HG03354 (cell line): Measurements from ENCODE around the gene RYR2.
"Not testable (repeated sequence)": the region's sequence is repeated elsewhere in the genome, so short reads cannot be mapped to it uniquely, and the experiment has no call there.

Source experiments
- ATAC-seq: cut with Tn5 transposase; IDR thresholded peaks from one replicate; pipeline ENCODE4 v1.9.1; 2021; ENCODE audit warnings: mild to moderate bottlenecking; ENCODE audit not compliant: unreplicated experiment, poor library complexity, severe bottlenecking

RYR2 gene

DNA sequence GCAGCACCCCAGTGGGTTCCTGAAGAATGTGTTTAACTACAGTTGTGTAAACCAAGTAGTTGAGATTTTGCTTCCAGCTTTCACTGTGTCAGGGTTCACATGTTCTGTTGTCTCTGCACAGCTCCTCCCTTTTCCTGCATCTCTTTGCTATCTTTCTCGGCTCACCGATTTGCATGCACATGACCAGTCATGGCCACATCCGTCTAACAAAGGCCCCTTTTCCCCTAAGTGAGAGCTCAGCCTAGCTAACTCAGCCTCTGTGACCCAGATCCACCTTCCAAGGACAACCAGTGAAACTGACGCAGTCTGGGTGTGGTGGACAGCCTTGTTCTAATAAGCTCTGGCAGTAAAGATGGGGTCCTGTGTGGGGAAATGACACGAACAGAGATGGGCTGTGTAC lies 747.6 kb downstream of the RYR2 start:
- no peak for ATAC-seq

DNA sequence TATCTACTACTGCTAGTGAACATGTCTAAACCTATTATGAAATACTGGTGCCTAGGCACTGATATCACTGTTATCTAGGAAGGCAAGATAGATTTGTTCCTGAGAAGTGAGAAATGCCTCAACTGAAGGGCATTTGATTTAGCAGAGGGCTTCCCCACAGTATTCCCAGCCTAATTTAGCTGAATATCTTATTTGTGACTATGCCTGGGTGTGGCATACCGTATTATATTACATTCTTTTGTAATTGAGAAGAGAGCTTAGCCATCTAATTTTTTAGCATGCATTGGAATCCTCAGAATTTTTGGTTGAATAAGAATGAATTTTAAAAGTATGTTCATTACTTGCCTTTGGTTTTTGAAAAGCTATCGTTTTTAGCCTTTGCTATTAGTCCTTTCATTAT lies 749.6 kb downstream of the RYR2 start:
- no peak for ATAC-seq

DNA sequence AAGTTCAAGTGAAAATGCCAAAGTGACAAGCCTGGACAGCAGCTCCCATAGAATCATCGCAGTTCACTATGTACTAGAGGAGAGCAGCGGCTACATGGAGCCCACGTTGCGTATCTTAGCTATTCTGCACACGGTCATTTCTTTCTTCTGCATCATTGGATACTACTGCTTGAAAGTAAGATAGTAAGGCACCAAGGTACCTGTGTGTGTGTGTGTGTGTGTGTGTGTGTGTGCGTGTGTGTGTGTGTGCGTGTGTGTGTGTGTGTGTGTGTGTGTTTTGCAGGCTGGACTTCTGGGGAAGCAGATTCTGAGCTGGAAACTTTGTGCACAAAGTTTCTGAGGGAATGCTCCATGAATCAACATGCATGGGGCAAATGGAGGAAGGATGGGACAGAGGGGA lies 750.2 kb downstream of the RYR2 start:
- ATAC-seq, result no peak

DNA sequence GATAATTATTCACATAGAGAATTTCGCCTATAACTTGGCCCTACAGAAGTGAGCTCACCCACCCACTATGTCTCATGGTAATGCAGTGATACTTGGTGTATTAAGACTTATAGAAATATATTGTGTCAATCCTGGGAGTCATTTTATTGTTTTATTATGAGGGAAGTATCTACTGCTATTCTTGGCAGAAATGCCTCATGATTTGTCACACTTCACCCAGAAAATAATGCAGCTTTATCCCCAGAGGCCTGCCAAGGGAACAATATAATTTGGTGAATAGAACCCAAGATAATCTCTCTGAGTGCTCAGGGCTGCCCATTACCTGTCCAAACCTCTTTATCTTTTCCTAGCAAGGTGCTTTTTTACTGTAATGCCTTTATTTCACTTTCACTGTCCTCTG lies 750.7 kb downstream of the RYR2 start:
- no peak for ATAC-seq

DNA sequence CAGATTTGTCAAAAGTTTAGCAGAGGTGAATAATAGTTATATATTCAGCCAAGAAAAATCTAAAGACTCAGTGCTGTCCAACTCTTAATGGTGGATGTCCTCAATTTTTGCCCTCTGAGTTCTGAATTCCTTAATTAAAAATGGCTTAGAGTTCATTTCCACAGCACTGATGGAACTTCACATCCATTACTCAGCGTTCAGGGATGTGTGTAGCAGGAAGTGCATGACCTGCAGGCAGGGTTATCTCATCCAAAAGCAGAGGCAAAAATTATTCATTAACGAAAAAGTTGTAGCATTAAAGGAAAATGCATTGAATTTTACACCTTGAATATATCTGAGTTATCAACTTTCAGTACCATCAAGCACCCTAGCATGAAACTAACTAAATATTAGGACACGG lies 752.1 kb downstream of the RYR2 start:
- no peak for ATAC-seq

DNA sequence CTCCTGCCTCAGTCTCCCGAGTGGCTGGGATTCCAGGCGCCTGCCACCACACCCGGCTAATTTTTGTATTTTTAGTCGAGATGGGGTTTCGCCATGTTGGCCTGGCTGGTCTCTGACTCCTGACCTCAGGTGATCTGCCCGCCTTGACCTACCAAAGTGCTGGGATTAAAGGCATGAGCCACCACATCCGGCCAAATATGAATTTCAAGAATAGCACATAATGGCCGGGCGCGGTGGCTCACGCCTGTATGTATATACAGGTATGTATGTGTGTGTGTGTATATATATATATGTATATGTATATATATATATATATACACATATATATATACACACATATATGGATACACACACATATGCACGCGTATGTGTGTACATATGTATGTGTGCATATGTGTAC lies 753.6 kb downstream of the RYR2 start:
- ATAC-seq, result no peak

DNA sequence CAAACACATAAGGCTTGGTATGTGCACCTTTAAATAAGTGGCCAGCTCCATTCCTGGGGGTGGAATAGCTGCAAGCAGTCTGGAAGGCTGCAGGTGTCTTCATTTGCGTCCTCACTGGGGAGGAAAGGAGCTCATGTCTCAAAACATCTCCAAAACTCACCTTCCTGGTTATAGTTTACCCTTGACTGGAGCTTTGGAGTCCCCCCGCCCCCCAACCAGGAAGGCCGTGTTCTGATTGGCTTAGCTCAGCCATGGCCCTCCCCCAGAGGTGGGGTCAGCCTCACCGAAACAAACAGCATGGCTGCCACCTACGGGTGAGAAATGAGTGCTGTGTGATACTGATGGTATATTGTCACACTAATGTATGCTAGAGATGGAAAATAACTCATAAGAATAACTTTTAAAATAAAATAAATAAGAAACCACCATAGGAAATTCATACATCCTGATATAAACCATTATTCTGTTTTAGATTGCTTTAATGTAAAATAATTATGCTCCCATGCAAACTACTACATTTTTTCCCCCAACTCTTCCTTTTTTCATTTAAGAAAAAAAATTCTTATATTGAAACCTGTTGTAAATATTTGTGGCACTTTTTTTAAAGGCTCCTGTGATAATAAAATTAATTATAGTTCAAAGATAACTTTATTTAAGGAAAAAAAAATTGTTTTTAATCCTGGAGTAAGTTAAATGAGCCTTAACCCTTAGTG lies 757.9 kb downstream of the RYR2 start:
- peak; percentile 86 for ATAC-seq

DNA sequence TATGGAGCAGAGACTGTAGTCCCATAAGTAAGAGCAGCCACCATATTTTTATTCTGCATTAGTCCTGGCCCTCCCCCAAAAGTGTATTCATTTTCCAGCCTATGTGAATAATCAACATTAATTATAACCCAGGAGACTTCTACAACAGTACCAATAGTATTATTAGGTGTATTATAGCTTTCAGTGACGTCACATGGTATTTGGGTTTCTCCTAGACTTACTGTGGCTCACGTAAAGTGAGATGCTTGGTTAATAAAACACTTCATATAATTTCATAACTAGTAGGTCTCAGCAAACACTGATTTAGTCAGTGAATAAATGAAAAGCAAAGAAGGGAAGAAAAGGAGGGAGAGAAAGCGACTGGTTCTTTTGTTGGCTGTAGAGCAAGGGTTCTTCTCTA lies 762.5 kb downstream of the RYR2 start:
- no peak for ATAC-seq

DNA sequence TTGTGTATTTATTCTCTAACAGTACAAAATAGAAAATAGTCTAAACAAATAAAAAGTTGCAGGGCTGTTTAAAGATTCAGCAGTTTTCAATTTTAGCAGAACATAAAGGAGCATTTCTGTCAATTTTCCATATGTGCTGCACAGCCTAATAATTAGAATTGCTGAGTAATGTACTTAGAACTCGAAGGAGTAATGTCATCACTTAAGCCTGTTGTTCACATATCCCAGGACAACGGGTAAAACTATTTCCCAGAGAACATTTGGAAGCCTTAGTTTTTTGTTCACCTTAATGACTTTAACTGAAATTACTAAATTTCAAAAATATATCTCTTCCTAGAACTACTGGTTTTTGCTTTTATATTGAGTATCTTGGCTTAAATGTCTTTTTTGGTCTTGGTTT lies 767.1 kb downstream of the RYR2 start:
- ATAC-seq, result no peak

DNA sequence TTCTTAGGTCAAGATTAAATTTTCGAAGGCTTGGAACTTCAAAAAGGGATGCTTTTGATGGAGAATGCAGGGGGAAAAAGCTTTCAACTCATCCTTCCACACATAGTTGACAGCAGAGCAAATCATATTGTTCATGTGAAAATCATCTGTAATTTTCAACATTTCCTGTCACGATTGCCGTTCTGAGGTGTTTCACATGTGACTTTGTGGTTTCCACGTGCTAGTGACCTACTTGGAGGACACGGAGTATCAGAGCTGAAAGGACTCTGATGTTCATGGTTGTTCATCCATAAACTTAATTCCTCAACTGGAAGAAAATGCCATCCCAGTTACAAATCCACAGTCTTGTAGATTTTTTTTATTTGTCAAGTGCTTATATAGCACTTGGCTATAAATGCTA lies 769.6 kb downstream of the RYR2 start:
- no peak for ATAC-seq

DNA sequence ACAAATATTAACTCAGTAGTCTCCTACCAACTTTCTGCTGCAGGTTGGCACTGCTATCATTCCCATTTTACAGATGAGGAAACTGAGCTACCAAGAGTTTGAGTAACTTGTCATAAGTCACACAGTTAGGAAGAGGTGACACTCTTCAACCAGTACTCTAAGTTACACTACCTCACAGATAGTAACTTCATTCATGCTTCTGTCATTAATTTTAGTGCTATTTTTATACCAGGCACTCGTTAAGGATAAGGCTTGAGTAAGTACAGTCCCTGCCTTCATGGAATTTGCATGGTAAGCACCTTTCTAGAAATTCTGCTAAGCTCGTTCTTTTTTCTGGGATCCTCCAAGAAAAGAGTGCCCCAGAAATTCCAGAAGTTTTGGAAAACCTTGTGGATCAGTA lies 770.1 kb downstream of the RYR2 start:
- no peak for ATAC-seq

DNA sequence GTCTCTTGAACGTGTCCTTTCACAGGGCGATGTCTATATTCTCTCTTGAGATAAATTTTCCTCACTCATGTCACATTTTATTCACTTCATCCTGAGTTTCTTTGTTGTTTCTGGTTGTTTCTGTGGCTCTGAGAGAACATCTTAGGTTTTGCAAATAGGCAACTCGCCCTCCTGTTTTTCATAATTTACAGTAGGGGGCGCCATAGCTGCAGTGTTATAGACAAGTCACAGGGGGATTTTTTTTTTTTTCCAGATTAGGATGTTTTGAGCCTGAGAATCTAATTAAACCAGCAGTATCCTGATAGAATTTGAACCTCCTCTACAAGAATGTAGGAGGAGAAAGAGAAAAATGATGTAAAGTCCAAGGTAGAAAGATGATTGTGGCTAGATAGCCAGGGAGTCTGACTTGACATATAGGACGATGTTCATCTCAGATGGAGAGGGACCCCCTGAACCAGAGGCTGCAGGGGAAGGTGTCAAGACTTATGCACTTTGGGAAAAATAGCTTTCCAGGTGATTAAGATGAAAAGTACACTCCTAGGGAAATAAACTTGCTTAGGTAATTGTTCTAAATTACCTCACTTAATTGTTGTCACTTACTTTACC lies 772.4 kb downstream of the RYR2 start:
- ATAC-seq, result peak; percentile 48

DNA sequence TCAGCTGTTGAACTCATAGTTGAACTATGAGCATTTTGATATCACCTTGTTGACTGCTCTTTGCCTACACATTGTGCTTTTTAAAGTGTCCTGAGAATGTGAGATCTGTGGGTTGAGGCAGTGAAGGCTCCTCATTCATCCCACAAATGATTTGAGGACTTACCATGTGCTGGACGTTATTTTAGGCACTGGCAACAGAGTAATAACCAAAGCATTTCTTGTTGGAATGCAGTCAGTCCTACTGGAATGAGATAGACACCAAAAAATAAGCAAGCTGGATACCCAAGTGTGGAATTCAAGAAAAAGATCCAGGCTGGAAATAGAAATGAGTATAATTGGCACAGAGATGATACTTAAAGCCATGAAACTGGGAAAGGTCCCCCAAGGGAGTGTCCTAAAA lies 775.3 kb downstream of the RYR2 start:
- no peak for ATAC-seq

DNA sequence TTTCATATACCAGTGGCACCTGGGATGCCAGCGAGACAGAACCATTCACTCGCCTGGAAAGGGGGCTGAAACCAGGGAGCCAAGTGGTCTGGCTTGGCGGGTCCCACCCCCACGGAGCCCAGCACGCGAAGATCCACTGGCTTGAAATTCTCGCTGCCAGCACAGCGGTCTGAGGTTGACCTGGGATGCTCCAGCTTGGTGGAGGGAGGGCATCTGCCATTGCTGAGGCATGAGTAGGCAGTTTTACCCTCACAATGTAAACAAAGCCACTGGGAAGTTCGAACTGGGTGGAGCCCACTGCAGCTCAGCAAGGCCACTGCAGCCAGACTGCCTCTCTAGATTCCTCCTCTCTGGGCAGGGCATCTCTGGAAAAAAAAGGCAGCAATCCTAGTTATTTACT lies 778.6 kb downstream of the RYR2 start:
- ATAC-seq, result not testable (repeated sequence)

DNA sequence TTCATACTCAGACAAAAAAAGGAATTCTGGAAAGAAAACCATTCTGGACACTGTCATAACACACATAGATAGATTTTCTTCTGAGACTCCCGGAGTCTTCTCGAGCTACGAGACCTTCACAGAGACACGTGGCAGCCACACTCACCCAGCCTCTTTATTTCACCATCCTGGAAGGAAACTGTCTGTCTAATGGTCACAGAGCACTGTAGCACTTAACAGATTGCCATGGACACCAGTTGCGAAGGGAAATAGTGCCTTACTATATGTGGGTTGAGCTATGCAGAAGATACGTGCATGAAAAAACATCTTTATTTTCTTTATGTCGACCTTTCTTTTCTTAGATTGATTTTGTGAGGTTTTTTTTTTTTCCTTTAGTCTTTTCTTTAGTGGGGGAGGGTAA lies 790.9 kb downstream of the RYR2 start:
- no peak for ATAC-seq

DNA sequence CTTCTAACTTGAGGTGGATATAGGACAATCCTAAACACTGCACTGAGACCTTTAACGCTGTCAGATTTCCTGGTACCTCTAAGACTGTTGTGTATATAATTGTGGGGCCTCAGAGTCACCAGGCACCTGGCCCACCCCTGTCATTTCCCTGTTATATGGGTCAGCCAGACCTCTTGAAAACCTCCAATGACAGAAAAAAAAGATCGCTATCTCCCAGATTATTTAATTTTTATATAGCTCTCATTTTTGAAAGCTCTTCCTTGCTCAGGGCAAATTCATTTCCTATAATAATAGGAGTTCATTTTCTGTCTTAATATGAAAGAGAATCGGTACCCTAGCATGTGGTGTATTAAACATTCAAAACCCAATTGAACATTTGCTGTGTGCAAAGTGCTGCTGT lies 792.1 kb downstream of the RYR2 start:
- ATAC-seq, result no peak

DNA sequence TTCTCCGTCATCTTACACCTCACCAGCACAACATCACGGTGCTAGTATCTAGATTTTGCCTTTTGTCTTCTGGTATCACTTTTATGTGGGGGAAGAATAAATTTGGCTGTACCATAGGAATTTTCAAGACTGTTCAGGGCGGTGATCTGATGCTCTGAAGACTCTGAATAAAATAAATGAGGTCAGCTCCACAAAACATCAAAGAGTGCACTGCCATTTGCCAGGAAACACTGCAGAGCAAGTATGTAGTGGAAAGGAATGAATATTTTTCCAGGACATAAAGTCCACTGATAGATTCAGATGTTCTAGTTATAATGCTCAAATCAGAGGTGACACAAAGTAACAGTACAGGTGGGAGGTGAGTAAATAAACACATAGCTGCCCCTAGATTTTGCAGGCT lies 792.5 kb downstream of the RYR2 start:
- ATAC-seq, result no peak

DNA sequence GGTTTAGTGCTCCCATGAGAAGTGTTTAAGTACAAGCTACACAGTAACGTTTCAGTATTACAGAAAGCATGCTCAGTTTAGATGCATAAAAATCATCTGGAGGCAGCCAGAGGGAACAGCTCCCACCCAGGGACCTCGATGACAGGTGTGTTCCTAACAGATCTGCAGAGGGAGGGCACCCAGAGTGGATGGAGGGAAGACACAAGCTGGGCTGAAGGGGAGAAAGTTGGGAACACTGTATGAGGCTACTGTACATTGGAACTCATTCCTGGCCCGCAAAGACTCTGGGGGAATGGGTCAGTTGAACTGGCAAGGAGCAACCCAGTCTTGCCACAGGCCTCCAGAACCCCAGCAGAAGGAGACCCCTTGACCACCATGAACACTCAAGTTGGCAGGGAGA lies 796.3 kb downstream of the RYR2 start:
- no peak for ATAC-seq

DNA sequence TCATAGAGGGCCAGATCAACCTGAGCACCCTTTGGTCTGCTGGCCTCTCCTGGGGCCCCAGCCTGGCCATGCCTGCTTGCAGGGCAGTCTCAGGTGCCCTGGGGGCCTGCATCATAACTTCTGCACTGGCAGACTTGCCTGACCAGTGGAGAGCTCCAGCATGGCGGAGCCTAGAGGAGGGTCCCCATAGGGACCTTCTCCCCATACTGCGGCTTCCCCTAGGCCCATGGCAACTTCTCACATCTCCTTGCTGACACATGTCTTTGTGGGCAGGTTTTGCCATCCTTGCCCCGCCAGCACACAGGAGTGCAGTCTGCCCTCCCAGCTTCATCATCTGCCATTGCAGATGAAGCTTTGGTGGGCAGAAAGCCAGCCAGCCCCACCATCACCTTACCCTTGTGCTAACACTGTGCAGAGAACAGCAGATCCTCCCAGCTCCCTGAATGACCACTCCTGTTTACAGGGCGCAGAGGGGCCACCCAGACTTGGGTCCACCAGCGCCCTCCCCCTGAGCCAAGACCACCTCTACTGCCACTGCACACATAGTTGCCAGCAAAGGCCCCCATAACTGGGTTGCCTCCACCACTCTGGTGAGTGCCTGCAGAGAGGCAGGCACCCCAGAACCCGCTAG lies 797.0 kb downstream of the RYR2 start:
- ATAC-seq, result no peak

DNA sequence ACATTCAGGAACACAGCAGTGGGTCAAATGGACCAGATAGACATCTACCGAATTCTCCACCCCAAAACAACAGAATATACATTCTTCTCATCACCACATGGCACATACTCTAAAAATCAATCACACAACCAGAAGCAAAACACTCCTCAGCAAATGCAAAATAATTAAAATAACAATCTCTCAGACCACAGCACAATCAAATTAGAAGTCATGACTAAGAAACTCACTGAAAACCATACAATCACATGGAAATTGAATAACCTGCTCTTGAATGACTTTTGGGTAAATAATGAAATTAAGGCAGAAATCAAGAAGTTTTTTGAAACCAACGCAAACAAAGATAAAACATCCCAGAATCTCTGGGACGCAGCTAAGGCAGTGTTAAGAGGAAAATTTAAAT lies 799.5 kb downstream of the RYR2 start:
- no peak for ATAC-seq

DNA sequence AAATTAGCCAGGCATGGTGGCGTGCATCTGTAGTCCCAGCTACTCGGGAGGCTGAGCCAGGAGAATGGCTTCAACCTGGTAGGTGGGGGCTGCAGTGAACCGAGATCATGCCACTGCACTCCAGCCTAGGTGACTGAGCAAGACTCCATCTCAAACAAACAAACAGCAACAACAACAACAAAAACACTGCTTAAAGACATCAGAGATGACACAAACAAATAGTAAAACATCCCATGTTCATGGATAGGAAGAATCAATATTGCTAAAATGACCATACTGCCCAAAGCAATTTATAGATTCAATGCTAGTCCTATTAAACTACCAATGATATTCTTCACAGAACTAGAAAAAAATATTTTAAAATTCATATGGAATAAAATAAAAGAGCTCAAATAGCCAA lies 801.5 kb downstream of the RYR2 start:
- ATAC-seq, result not testable (repeated sequence)
